ENCODE data around the gene SLC9A8.
"Not testable (repeated sequence)": the region's sequence is repeated elsewhere in the genome, so short reads cannot be mapped to it uniquely, and the experiment has no call there.

The SLC9A8 gene

GRCh38 chr20:49797344-49797615 lies 15.3 kb upstream of the SLC9A8 start:
- Histone ChIP-seq H3K9me3 (ENCODE audit: control insufficient read depth in 1 of 2, low read length in 2 of 2) (no peaks in the 10 kb centered on the region), H3K27me3 (ENCODE audit: control insufficient read depth in 1 of 2, insufficient read depth in 2 of 2, low read length in 2 of 2) (no peaks in the 10 kb centered on the region), H3K9ac (ENCODE audit: low read depth in 1 of 2, low read length in 2 of 2) (no peak overlapping the region), H3K4me1 (ENCODE audit: control insufficient read depth in 1 of 2, insufficient read depth in 2 of 2, low read length in 2 of 2) (peaks cover 20 to 23% of the 10 kb centered on the region in 2 donors), H3K36me3 (ENCODE audit: control insufficient read depth in 1 of 2, insufficient read depth in 2 of 2, low read length in 2 of 2) (no peaks in the 10 kb centered on the region), H3K4me3 (ENCODE audit: low read depth in 1 of 2, low read length in 2 of 2) (no peak overlapping the region), H3K27ac (ENCODE audit: low read depth, low read length) (no peak overlapping the region)

GRCh38 chr20:49798718-49799117 lies 13.9 kb upstream of the SLC9A8 start:
- Histone ChIP-seq H3K4me1 (ENCODE audit: control insufficient read depth in 1 of 2, insufficient read depth in 2 of 2, low read length in 2 of 2) (peaks cover 17 to 22% of the 10 kb centered on the region in 2 donors), H3K27ac (ENCODE audit: low read depth, low read length) (no peak overlapping the region), H3K36me3 (ENCODE audit: control insufficient read depth in 1 of 2, insufficient read depth in 2 of 2, low read length in 2 of 2) (no peaks in the 10 kb centered on the region), H3K9ac (ENCODE audit: low read depth in 1 of 2, low read length in 2 of 2) (no peak overlapping the region), H3K4me3 (ENCODE audit: low read depth in 1 of 2, low read length in 2 of 2) (no peak overlapping the region), H3K9me3 (ENCODE audit: control insufficient read depth in 1 of 2, low read length in 2 of 2) (no peaks in the 10 kb centered on the region), H3K27me3 (ENCODE audit: control insufficient read depth in 1 of 2, insufficient read depth in 2 of 2, low read length in 2 of 2) (no peaks in the 10 kb centered on the region)

DNA sequence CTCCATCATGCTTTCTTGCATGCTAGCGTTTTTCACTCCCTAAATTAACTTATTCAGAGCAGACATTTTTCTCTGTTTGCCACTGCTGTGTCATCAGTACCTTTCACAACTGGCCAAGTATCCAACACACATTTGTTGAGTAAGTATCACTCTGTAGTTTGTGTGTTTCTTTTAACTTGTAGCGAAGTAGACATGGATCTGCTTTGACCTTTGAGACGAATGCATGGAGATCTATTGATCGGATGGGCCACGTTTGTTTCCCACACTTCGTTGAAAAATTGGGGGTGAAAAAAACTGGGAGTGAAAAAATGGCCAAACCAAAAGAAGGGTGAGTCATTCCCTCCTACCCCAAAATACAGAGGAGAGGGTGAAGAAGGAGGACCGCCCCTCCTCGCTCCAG lies 12.9 kb upstream of the SLC9A8 start:
- H3K36me3 ChIP-seq (ENCODE audit: control insufficient read depth in 1 of 2, insufficient read depth in 2 of 2, low read length in 2 of 2): no peaks in the 10 kb centered on the region
- no peak overlapping the region for H3K27ac ChIP-seq (ENCODE audit: low read depth, low read length)
- no peaks in the 10 kb centered on the region for H3K27me3 ChIP-seq (ENCODE audit: control insufficient read depth in 1 of 2, insufficient read depth in 2 of 2, low read length in 2 of 2)
- no peaks in the 10 kb centered on the region for H3K9me3 ChIP-seq (ENCODE audit: control insufficient read depth in 1 of 2, low read length in 2 of 2)
- H3K9ac ChIP-seq (ENCODE audit: low read depth in 1 of 2, low read length in 2 of 2): no peak overlapping the region
- H3K4me3 ChIP-seq (ENCODE audit: low read depth in 1 of 2, low read length in 2 of 2): no peak overlapping the region
- H3K4me1 ChIP-seq (ENCODE audit: control insufficient read depth in 1 of 2, insufficient read depth in 2 of 2, low read length in 2 of 2): peaks cover 7 to 16% of the 10 kb centered on the region in 2 donors

GRCh38 chr20:49803418-49803817 lies 9.2 kb upstream of the SLC9A8 start:
- Histone ChIP-seq H3K36me3 (ENCODE audit: control insufficient read depth in 1 of 2, insufficient read depth in 2 of 2, low read length in 2 of 2) (no peaks in the 10 kb centered on the region), H3K9ac (ENCODE audit: low read depth in 1 of 2, low read length in 2 of 2) (no peak overlapping the region), H3K9me3 (ENCODE audit: control insufficient read depth in 1 of 2, low read length in 2 of 2) (no peaks in the 10 kb centered on the region), H3K4me3 (ENCODE audit: low read depth in 1 of 2, low read length in 2 of 2) (no peak overlapping the region), H3K4me1 (ENCODE audit: control insufficient read depth in 1 of 2, insufficient read depth in 2 of 2, low read length in 2 of 2) (peaks cover 11 to 12% of the 10 kb centered on the region in 2 donors), H3K27me3 (ENCODE audit: control insufficient read depth in 1 of 2, insufficient read depth in 2 of 2, low read length in 2 of 2) (no peaks in the 10 kb centered on the region), H3K27ac (ENCODE audit: low read depth, low read length) (no peak overlapping the region)

DNA sequence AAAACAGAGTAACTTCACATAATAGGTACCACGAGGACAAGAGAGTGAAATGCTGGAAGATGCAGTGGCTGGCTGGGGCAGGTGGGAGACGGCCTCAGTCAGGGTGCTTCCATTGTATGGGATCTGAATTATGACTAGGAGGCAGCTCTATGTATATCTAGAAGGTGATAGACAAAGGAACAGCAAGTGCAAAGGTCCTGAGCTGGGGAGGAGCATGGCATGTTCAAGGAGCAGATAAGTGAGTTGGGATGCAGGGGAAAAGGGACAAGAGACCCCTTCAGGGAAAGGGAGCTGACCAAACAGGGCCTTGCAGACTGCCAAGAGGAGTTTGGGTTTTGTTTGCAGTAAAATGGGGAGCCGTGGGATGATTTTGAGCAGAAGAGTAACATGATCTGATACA lies 8.3 kb upstream of the SLC9A8 start:
- peaks cover 11 to 12% of the 10 kb centered on the region in 2 donors for H3K4me1 ChIP-seq (ENCODE audit: control insufficient read depth in 1 of 2, insufficient read depth in 2 of 2, low read length in 2 of 2)
- no peak overlapping the region for H3K9ac ChIP-seq (ENCODE audit: low read depth in 1 of 2, low read length in 2 of 2)
- no peaks in the 10 kb centered on the region for H3K36me3 ChIP-seq (ENCODE audit: control insufficient read depth in 1 of 2, insufficient read depth in 2 of 2, low read length in 2 of 2)
- no peaks in the 10 kb centered on the region for H3K27me3 ChIP-seq (ENCODE audit: control insufficient read depth in 1 of 2, insufficient read depth in 2 of 2, low read length in 2 of 2)
- H3K9me3 ChIP-seq (ENCODE audit: control insufficient read depth in 1 of 2, low read length in 2 of 2): no peaks in the 10 kb centered on the region
- H3K4me3 ChIP-seq (ENCODE audit: low read depth in 1 of 2, low read length in 2 of 2): no peak overlapping the region
- no peak overlapping the region for H3K27ac ChIP-seq (ENCODE audit: low read depth, low read length)

- H3K9ac ChIP-seq (ENCODE audit: low read depth in 1 of 2, low read length in 2 of 2); H3K4me3 ChIP-seq (ENCODE audit: low read depth in 1 of 2, low read length in 2 of 2): not testable (repeated sequence)
- peak overlapping the region; percentile 32 for H3K27ac ChIP-seq (ENCODE audit: low read depth, low read length)
Measured at GRCh38 chr20:49805224-49805876, 7.3 kb upstream of the SLC9A8 start.

DNA sequence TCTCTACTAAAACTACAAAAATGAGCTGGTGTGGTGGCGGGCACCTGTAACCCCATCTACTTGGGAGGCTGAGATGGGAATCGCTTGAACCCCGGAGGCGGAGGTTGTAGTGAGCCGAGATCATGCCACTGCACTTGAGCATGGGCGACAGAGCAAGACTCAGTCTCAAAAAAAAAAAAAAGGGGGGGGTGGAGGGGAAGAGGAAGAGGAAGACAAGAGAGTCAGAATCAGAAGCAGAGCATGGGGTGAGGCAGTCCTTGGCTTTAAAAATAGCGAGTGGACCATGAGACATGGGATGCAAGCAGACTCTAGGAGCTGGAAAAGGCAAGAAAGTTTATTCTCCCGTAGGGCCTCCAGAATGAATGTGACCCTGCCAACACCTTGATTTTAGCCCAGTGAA lies 3.9 kb upstream of the SLC9A8 start:
- peaks cover 24% of the 10 kb centered on the region in 2 donors for H3K4me1 ChIP-seq (ENCODE audit: control insufficient read depth in 1 of 2, insufficient read depth in 2 of 2, low read length in 2 of 2)
- no peak overlapping the region for H3K4me3 ChIP-seq (ENCODE audit: low read depth in 1 of 2, low read length in 2 of 2)
- no peaks in the 10 kb centered on the region for H3K9me3 ChIP-seq (ENCODE audit: control insufficient read depth in 1 of 2, low read length in 2 of 2)
- no peak overlapping the region for H3K9ac ChIP-seq (ENCODE audit: low read depth in 1 of 2, low read length in 2 of 2)
- no peak overlapping the region for H3K27ac ChIP-seq (ENCODE audit: low read depth, low read length)
- H3K27me3 ChIP-seq (ENCODE audit: control insufficient read depth in 1 of 2, insufficient read depth in 2 of 2, low read length in 2 of 2): no peaks in the 10 kb centered on the region
- H3K36me3 ChIP-seq (ENCODE audit: control insufficient read depth in 1 of 2, insufficient read depth in 2 of 2, low read length in 2 of 2): no peaks in the 10 kb centered on the region

More at GRCh38 chr20:49805224-49805876, 7.3 kb upstream of the SLC9A8 start:
- H3K27me3 ChIP-seq (ENCODE audit: control insufficient read depth in 1 of 2, insufficient read depth in 2 of 2, low read length in 2 of 2); H3K9me3 ChIP-seq (ENCODE audit: control insufficient read depth in 1 of 2, low read length in 2 of 2); H3K36me3 ChIP-seq (ENCODE audit: control insufficient read depth in 1 of 2, insufficient read depth in 2 of 2, low read length in 2 of 2): not testable (repeated sequence)
- H3K4me1 ChIP-seq (ENCODE audit: control insufficient read depth in 1 of 2, insufficient read depth in 2 of 2, low read length in 2 of 2): peaks cover 11 to 12% of the 10 kb centered on the region in 2 donors

- H3K36me3 ChIP-seq (ENCODE audit: control insufficient read depth in 1 of 2, insufficient read depth in 2 of 2, low read length in 2 of 2): peaks cover 0 to 1% of the 10 kb centered on the region in 2 donors
- H3K4me1 ChIP-seq (ENCODE audit: control insufficient read depth in 1 of 2, insufficient read depth in 2 of 2, low read length in 2 of 2): peaks cover 28 to 29% of the 10 kb centered on the region in 2 donors
- no peaks in the 10 kb centered on the region for H3K9me3 ChIP-seq (ENCODE audit: control insufficient read depth in 1 of 2, low read length in 2 of 2)
- no peak overlapping the region for H3K4me3 ChIP-seq (ENCODE audit: low read depth in 1 of 2, low read length in 2 of 2)
- no peak overlapping the region for H3K9ac ChIP-seq (ENCODE audit: low read depth in 1 of 2, low read length in 2 of 2)
- H3K27me3 ChIP-seq (ENCODE audit: control insufficient read depth in 1 of 2, insufficient read depth in 2 of 2, low read length in 2 of 2): no peaks in the 10 kb centered on the region
- no peak overlapping the region for H3K27ac ChIP-seq (ENCODE audit: low read depth, low read length)
Measured at GRCh38 chr20:49809803-49810359, 2.7 kb upstream of the SLC9A8 start.

- H3K27ac ChIP-seq (ENCODE audit: low read depth, low read length): no peak overlapping the region
- peaks cover 22 to 23% of the 10 kb centered on the region in 2 donors for H3K4me1 ChIP-seq (ENCODE audit: control insufficient read depth in 1 of 2, insufficient read depth in 2 of 2, low read length in 2 of 2)
- H3K9me3 ChIP-seq (ENCODE audit: control insufficient read depth in 1 of 2, low read length in 2 of 2): no peaks in the 10 kb centered on the region
- no peak overlapping the region for H3K9ac ChIP-seq (ENCODE audit: low read depth in 1 of 2, low read length in 2 of 2)
- peaks cover 0 to 7% of the 10 kb centered on the region in 2 donors for H3K36me3 ChIP-seq (ENCODE audit: control insufficient read depth in 1 of 2, insufficient read depth in 2 of 2, low read length in 2 of 2)
- no peaks in the 10 kb centered on the region for H3K27me3 ChIP-seq (ENCODE audit: control insufficient read depth in 1 of 2, insufficient read depth in 2 of 2, low read length in 2 of 2)
- H3K4me3 ChIP-seq (ENCODE audit: low read depth in 1 of 2, low read length in 2 of 2): no peak overlapping the region
Measured at GRCh38 chr20:49810491-49811190, 2.0 kb upstream of the SLC9A8 start.

DNA sequence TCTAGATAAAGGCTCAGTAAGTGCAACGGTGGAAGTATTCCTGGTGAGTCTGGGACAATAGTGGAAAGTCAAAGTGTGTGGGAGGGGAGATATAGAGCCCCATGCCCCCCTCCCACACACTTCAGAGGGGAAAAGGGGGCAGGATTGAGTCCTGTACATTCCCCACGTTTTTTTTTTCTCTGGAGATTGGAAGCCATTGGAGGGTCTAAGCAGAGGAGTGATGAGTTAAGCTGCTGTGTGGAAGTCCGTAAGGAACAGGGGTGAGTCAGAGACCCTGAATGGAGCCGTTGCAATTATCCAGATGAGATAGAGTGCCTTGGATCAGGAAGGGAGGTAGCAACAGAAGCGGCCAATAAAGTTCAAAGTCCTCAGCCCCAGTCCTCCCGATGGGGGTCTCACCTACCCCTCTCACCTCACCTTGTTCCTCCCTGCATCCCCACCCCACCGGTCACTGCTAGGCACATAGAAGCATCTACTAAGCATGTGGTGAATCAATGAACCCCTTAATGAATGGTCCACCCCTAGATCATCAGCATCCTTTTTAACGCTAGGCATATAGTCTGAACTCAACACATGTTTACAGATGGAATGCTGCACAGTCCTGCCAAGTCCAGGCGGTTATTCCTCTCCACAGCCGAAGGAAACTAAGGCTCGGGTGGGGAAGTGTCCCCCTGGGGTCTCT lies 662 bp upstream of the SLC9A8 start:
- no peaks in the 10 kb centered on the region for H3K27me3 ChIP-seq (ENCODE audit: control insufficient read depth in 1 of 2, insufficient read depth in 2 of 2, low read length in 2 of 2)
- H3K9ac ChIP-seq (ENCODE audit: low read depth in 1 of 2, low read length in 2 of 2): peak overlapping the region; percentile 84 to 89
- peaks cover 0 to 12% of the 10 kb centered on the region in 2 donors for H3K36me3 ChIP-seq (ENCODE audit: control insufficient read depth in 1 of 2, insufficient read depth in 2 of 2, low read length in 2 of 2)
- peak overlapping the region; percentile 74 for H3K27ac ChIP-seq (ENCODE audit: low read depth, low read length)
- no peaks in the 10 kb centered on the region for H3K9me3 ChIP-seq (ENCODE audit: control insufficient read depth in 1 of 2, low read length in 2 of 2)
- peak overlapping the region; percentile 76 to 96 for H3K4me3 ChIP-seq (ENCODE audit: low read depth in 1 of 2, low read length in 2 of 2)
- peaks cover 22 to 23% of the 10 kb centered on the region in 2 donors for H3K4me1 ChIP-seq (ENCODE audit: control insufficient read depth in 1 of 2, insufficient read depth in 2 of 2, low read length in 2 of 2)

Data from duodenal mucosa (tissue), 2 donors.